Measurements from ENCODE around the gene DUOX1. TPM values are rescaled to one million over a fixed set of nuclear protein-coding genes. Genes with fewer than 3 reads are reported as not detected.

Gene DUOX1
- total and polyA plus RNA-seq, 2 of the 13 experiments (the other 11 are each of a cell fraction or from before 2014, with no cell fraction given): 0.03 TPM; not detected in 1

GRCh38 chr15:45200799-45201556 is 71.2 kb downstream of the DUOX1 start (continued):
- TF ChIP-seq, protein P1, sequence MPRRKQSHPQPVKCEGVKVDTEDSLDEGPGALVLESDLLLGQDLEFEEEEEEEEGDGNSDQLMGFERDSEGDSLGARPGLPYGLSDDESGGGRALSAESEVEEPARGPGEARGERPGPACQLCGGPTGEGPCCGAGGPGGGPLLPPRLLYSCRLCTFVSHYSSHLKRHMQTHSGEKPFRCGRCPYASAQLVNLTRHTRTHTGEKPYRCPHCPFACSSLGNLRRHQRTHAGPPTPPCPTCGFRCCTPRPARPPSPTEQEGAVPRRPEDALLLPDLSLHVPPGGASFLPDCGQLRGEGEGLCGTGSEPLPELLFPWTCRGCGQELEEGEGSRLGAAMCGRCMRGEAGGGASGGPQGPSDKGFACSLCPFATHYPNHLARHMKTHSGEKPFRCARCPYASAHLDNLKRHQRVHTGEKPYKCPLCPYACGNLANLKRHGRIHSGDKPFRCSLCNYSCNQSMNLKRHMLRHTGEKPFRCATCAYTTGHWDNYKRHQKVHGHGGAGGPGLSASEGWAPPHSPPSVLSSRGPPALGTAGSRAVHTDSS (CRISPR knock-in tag; conservative IDR thresholded peaks at IDR 0.05): no peak
- TF ChIP-seq TBX2 (CRISPR knock-in tag; IDR thresholded peaks at IDR 0.05; ENCODE audit: borderline replicate concordance): no peak; the same call in 1 of the 2 replicates
- peak; percentile 74; the same call in 1 of the 2 replicates for TF ChIP-seq ZNF792 (CRISPR knock-in tag; IDR thresholded peaks at IDR 0.05)
- TF ChIP-seq NFE2L1 (CRISPR knock-in tag; IDR thresholded peaks at IDR 0.05; ENCODE audit: borderline replicate concordance): no peak
- no peak for TF ChIP-seq ISX (CRISPR knock-in tag; conservative IDR thresholded peaks at IDR 0.05)
- TF ChIP-seq, protein P2, sequence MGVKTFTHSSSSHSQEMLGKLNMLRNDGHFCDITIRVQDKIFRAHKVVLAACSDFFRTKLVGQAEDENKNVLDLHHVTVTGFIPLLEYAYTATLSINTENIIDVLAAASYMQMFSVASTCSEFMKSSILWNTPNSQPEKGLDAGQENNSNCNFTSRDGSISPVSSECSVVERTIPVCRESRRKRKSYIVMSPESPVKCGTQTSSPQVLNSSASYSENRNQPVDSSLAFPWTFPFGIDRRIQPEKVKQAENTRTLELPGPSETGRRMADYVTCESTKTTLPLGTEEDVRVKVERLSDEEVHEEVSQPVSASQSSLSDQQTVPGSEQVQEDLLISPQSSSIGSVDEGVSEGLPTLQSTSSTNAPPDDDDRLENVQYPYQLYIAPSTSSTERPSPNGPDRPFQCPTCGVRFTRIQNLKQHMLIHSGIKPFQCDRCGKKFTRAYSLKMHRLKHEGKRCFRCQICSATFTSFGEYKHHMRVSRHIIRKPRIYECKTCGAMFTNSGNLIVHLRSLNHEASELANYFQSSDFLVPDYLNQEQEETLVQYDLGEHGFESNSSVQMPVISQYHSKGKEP (CRISPR knock-in tag; IDR thresholded peaks at IDR 0.05): peak; percentile 39; the same call in 1 of the 2 replicates
- TF ChIP-seq ZNF460 (CRISPR knock-in tag; IDR thresholded peaks at IDR 0.05; ENCODE audit: borderline replicate concordance): no peak
- no peak for TF ChIP-seq PHF5A (CRISPR knock-in tag; IDR thresholded peaks at IDR 0.05; ENCODE audit: low read depth, unreplicated experiment)
- TF ChIP-seq TRIM24 (CRISPR knock-in tag; IDR thresholded peaks at IDR 0.05): no peak
- no peak for TF ChIP-seq ZBTB1 (CRISPR knock-in tag; IDR thresholded peaks at IDR 0.05; ENCODE audit: borderline replicate concordance)
- TF ChIP-seq FIP1L1 (IDR thresholded peaks at IDR 0.05; ENCODE audit: borderline replicate concordance, insufficient read depth, low read depth, low read length): no peak
- peak; percentile 84; the same call in 1 of the 2 replicates for TF ChIP-seq ZNF607 (CRISPR knock-in tag; IDR thresholded peaks at IDR 0.05; ENCODE audit: borderline replicate concordance)
- TF ChIP-seq ZNF547 (CRISPR knock-in tag; IDR thresholded peaks at IDR 0.05): no peak; the same call in 1 of the 2 replicates
- TF ChIP-seq, protein P3, sequence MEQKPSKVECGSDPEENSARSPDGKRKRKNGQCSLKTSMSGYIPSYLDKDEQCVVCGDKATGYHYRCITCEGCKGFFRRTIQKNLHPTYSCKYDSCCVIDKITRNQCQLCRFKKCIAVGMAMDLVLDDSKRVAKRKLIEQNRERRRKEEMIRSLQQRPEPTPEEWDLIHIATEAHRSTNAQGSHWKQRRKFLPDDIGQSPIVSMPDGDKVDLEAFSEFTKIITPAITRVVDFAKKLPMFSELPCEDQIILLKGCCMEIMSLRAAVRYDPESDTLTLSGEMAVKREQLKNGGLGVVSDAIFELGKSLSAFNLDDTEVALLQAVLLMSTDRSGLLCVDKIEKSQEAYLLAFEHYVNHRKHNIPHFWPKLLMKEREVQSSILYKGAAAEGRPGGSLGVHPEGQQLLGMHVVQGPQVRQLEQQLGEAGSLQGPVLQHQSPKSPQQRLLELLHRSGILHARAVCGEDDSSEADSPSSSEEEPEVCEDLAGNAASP (CRISPR knock-in tag; IDR thresholded peaks at IDR 0.05; ENCODE audit: borderline replicate concordance): no peak
- no peak for TF ChIP-seq ZNF737 (CRISPR knock-in tag; IDR thresholded peaks at IDR 0.05; ENCODE audit: borderline replicate concordance)
- TF ChIP-seq TIGD3 (CRISPR knock-in tag; IDR thresholded peaks at IDR 0.05; ENCODE audit: borderline replicate concordance): no peak
- TF ChIP-seq, protein P4, sequence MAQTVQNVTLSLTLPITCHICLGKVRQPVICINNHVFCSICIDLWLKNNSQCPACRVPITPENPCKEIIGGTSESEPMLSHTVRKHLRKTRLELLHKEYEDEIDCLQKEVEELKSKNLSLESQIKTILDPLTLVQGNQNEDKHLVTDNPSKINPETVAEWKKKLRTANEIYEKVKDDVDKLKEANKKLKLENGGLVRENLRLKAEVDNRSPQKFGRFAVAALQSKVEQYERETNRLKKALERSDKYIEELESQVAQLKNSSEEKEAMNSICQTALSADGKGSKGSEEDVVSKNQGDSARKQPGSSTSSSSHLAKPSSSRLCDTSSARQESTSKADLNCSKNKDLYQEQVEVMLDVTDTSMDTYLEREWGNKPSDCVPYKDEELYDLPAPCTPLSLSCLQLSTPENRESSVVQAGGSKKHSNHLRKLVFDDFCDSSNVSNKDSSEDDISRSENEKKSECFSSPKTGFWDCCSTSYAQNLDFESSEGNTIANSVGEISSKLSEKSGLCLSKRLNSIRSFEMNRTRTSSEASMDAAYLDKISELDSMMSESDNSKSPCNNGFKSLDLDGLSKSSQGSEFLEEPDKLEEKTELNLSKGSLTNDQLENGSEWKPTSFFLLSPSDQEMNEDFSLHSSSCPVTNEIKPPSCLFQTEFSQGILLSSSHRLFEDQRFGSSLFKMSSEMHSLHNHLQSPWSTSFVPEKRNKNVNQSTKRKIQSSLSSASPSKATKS (CRISPR knock-in tag; IDR thresholded peaks at IDR 0.05): no peak
- TF ChIP-seq MAF1 (CRISPR knock-in tag; IDR thresholded peaks at IDR 0.05; ENCODE audit: borderline replicate concordance): peak; percentile 98
- no peak for TF ChIP-seq ZNF572 (CRISPR knock-in tag; IDR thresholded peaks at IDR 0.05)
- TF ChIP-seq TEF (CRISPR knock-in tag; IDR thresholded peaks at IDR 0.05): no peak
